ENCODE measurements around the gene ARRB1.

DNA sequence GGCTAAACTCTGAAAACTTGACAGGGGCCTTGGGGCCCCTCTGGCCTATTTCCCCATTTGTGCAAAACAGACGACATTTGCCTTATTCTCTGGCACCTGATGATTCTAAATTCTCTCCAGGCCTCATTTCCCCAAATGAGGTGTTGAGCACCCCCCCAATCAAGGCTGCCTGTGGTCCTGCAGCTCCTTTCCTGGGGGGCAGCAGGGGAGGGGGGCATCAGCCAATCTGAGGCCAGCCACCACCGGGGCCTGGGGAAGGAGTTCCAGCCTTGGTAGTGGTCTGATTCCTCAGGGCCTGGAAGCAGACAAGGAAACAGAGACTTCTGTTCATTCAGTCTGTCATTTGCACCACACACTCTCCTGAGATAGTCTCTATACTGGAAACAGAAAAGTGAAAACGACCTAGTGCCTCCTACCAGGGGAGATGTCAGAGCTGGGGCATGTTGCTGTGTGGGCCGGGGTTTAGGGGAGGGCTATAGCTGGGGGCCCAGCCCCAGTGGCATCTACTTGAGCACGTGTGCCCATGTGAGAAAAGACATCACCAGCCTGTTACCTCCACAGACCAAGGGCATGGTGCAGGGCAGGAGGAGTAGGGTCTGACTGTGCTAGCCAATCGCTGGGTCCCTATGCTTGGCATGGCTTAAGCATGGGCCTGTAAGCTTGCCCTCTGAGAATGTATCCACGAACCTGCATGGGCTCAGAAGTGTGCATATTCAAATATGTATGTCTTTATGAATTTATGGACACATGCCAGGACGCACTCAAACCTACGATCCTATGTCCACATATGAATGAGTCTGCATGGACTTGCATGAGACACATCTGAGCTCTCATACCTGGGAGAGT, 112.6 kb downstream of the ARRB1 start:
- no peak for TF ChIP-seq POLR2A (IDR thresholded peaks at IDR 0.05)
- TF ChIP-seq, protein P1, sequence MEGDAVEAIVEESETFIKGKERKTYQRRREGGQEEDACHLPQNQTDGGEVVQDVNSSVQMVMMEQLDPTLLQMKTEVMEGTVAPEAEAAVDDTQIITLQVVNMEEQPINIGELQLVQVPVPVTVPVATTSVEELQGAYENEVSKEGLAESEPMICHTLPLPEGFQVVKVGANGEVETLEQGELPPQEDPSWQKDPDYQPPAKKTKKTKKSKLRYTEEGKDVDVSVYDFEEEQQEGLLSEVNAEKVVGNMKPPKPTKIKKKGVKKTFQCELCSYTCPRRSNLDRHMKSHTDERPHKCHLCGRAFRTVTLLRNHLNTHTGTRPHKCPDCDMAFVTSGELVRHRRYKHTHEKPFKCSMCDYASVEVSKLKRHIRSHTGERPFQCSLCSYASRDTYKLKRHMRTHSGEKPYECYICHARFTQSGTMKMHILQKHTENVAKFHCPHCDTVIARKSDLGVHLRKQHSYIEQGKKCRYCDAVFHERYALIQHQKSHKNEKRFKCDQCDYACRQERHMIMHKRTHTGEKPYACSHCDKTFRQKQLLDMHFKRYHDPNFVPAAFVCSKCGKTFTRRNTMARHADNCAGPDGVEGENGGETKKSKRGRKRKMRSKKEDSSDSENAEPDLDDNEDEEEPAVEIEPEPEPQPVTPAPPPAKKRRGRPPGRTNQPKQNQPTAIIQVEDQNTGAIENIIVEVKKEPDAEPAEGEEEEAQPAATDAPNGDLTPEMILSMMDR (IDR thresholded peaks at IDR 0.05 in 8 of 11, conservative IDR thresholded peaks at IDR 0.05 in 3 of 11): no peak

Measured in spleen (tissue), 7 donors.